ENCODE results near the gene HIVEP3.

- TF ChIP-seq POLR2A (IDR thresholded peaks at IDR 0.05) (no peak), CTCF (IDR thresholded peaks at IDR 0.05) (no peak)
Observed at GRCh38 chr1:41695118-41695745, 223.5 kb downstream of the HIVEP3 start.
